ENCODE results near the gene DUS4L. TPM values are rescaled to one million over a fixed set of nuclear protein-coding genes. Genes with fewer than 3 reads are reported as not detected.

Gene DUS4L
- total and polyA plus RNA-seq, 8 donors = 4.3 to 18.8 (median 15.7) TPM

DNA sequence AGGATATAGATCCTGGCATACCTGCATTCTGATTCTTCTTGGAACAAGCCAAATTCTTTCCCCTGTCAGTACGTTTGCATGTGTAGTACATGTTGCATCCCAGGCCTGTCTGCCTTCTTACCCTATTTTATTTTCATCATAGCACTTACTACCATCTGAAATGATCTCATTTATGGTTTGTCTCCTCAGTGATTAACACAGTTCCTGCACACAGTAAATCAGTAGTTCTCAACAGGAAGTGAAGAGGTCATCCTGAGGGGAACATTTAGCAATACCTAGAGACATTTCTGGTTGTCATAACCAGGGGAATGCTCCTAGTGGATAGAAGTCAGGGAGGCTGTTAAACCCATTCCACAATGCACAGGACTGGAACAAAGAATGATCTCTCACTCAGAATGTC is 58.7 kb downstream of the DUS4L start:
- no peak overlapping the region for H3K27ac ChIP-seq

DNA sequence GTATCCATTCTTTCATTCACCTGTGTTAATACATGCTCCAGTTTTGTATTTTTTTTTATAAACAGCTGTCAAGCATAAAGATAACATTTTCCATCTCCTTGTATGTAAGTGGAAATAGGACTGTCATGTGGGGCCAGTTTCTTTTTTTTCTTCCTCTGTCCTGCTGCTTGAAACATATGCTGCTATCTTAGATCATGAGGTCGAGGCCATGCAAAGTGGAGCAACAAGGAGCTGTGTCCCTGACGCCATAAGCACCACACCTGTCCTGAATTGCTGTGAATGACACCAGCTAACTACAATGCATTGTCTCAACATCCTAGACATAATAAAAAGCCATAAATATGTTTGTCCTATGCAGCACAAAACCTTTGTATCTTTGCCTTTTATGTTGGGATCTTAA is 59.1 kb downstream of the DUS4L start:
- Histone ChIP-seq H3K27me3 (no peaks in the 10 kb centered on the region), H3K9me3 (no peaks in the 10 kb centered on the region), H3K4me1 (peaks cover 0 to 13% of the 10 kb centered on the region in 2 donors), H3K27ac (no peak overlapping the region), H3K4me3 (no peak overlapping the region), H3K36me3 (peaks cover 0 to 23% of the 10 kb centered on the region in 2 donors)
- ATAC-seq = no peak
- intact Hi-C loops (cut with DNase I) = no loop called here
- no peak for DNase-seq
- TF ChIP-seq, protein P1, sequence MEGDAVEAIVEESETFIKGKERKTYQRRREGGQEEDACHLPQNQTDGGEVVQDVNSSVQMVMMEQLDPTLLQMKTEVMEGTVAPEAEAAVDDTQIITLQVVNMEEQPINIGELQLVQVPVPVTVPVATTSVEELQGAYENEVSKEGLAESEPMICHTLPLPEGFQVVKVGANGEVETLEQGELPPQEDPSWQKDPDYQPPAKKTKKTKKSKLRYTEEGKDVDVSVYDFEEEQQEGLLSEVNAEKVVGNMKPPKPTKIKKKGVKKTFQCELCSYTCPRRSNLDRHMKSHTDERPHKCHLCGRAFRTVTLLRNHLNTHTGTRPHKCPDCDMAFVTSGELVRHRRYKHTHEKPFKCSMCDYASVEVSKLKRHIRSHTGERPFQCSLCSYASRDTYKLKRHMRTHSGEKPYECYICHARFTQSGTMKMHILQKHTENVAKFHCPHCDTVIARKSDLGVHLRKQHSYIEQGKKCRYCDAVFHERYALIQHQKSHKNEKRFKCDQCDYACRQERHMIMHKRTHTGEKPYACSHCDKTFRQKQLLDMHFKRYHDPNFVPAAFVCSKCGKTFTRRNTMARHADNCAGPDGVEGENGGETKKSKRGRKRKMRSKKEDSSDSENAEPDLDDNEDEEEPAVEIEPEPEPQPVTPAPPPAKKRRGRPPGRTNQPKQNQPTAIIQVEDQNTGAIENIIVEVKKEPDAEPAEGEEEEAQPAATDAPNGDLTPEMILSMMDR (IDR thresholded peaks at IDR 0.05) = no peak

More for the DNA sequence above, 58.7 kb downstream of the DUS4L start:
- DNase-seq = no peak
- Histone ChIP-seq H3K27me3 (no peaks in the 10 kb centered on the region), H3K9me3 (no peaks in the 10 kb centered on the region), H3K4me1 (peaks cover 0 to 13% of the 10 kb centered on the region in 2 donors), H3K4me3 (no peak overlapping the region), H3K36me3 (peaks cover 0 to 27% of the 10 kb centered on the region in 2 donors)
- TF ChIP-seq, protein P1 (IDR thresholded peaks at IDR 0.05) = no peak
- intact Hi-C loops (cut with DNase I) = no loop called here
- peak; percentile 57 for ATAC-seq

DNA sequence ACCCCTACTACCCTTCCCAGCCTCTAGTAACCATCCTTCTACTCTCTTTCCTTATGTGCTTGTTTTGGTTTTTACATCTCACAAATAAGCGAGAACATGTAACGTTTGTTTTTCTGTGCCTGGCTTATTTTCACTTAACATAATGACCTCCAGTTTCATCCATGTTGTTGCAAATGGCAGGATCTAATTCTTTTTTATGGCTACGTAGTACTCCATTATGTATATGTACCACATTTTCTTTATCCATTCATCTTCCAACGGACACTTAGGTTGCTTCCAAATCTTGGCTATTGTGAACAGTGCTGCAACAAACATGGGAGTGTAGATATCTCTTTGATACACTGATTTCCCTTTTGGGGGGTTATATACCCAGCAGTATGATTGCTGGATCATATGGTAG is 63.2 kb downstream of the DUS4L start:
- ATAC-seq = no peak
- Histone ChIP-seq H3K4me3 (no peak overlapping the region), H3K4me1 (peaks cover 0 to 10% of the 10 kb centered on the region in 2 donors), H3K9me3 (no peaks in the 10 kb centered on the region), H3K27ac (no peak overlapping the region), H3K27me3 (no peaks in the 10 kb centered on the region), H3K36me3 (peaks cover 0 to 17% of the 10 kb centered on the region in 2 donors)
- TF ChIP-seq, protein P1 (IDR thresholded peaks at IDR 0.05) = no peak
- no peak for DNase-seq
- intact Hi-C loops (cut with DNase I) = no loop called here

Other genes starting within 250 kb of the DUS4L start
- not detected for gene GPR22, start 93.9 kb upstream of the DUS4L start, total RNA-seq
- gene GPR22, start 93.9 kb upstream of the DUS4L start, polyA plus RNA-seq (ENCODE audit: insufficient read length in 6 of 6) = under 1 TPM in 3 of 6 donors, not detected in 3; 0.06 to 0.13 (median 0.10) TPM
- gene COG5, start 51 bp upstream of the DUS4L start, total RNA-seq = 10 to 100 TPM; 41.4 to 42.6 TPM
- 10 to 100 TPM; 26.9 to 34.0 (median 32.0) TPM for gene COG5, start 51 bp upstream of the DUS4L start, polyA plus RNA-seq (ENCODE audit: insufficient read length in 6 of 6)
- 10 to 100 TPM; 79.3 to 80.3 TPM for gene BCAP29, start 16.3 kb downstream of the DUS4L start, total RNA-seq
- 10 to 100 TPM; 42.8 to 57.7 (median 50.8) TPM for gene BCAP29, start 16.3 kb downstream of the DUS4L start, polyA plus RNA-seq (ENCODE audit: insufficient read length in 6 of 6)
- 1 to 10 TPM in 1 of 2 donors, under 1 TPM in 1; 0.82 to 1.7 TPM for gene SLC26A4, start 96.9 kb downstream of the DUS4L start, total RNA-seq
- 1 to 10 TPM in 4 of 6 donors, under 1 TPM in 2; 0.83 to 2.5 (median 1.3) TPM for gene SLC26A4, start 96.9 kb downstream of the DUS4L start, polyA plus RNA-seq (ENCODE audit: insufficient read length in 6 of 6)
- 10 to 100 TPM; 17.2 to 21.5 TPM for gene CBLL1, start 180.2 kb downstream of the DUS4L start, total RNA-seq
- gene CBLL1, start 180.2 kb downstream of the DUS4L start, polyA plus RNA-seq (ENCODE audit: insufficient read length in 6 of 6) = 10 to 100 TPM; 27.7 to 31.8 (median 29.0) TPM
- not detected for gene SLC26A3, start 239.3 kb downstream of the DUS4L start, total RNA-seq
- gene SLC26A3, start 239.3 kb downstream of the DUS4L start, polyA plus RNA-seq (ENCODE audit: insufficient read length in 6 of 6) = under 1 TPM in 1 of 6 donors, not detected in 5; 0.04 TPM